HG02852 (cell line): ENCODE results near the gene TREH.

Experiments used
- ATAC-seq: cut with Tn5 transposase; IDR thresholded peaks from one replicate; pipeline ENCODE4 v1.9.1; 2021; ENCODE audit warnings: mild to moderate bottlenecking, moderate library complexity; ENCODE audit not compliant: unreplicated experiment

Gene TREH

DNA sequence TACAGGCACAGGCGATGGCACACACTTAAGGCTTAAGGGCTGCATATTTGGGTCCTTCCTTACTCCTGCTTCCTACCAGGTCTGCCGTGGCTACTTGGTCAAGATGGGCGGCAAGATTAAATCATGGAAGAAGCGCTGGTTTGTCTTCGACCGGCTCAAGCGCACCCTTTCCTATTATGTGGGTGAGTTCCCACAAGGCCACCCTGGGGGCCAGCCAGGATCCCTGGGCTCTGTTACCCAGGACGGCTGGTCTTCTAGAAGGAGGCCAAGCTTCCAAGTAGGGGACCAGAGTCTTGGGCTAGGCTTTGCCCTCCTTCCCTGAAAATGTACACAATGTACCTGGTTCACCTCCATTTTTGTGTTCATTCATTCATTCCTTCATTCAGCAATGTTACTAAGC is 29.1 kb downstream of the TREH start:
- no peak for ATAC-seq

GRCh38 chr11:118649941-118650340 is 29.5 kb downstream of the TREH start:
- no peak for ATAC-seq

- ATAC-seq: no peak
These were observed 31.2 kb downstream of the TREH start for GRCh38 chr11:118648291-118648690.

GRCh38 chr11:118646393-118646792 is 33.1 kb downstream of the TREH start:
- ATAC-seq: no peak

DNA sequence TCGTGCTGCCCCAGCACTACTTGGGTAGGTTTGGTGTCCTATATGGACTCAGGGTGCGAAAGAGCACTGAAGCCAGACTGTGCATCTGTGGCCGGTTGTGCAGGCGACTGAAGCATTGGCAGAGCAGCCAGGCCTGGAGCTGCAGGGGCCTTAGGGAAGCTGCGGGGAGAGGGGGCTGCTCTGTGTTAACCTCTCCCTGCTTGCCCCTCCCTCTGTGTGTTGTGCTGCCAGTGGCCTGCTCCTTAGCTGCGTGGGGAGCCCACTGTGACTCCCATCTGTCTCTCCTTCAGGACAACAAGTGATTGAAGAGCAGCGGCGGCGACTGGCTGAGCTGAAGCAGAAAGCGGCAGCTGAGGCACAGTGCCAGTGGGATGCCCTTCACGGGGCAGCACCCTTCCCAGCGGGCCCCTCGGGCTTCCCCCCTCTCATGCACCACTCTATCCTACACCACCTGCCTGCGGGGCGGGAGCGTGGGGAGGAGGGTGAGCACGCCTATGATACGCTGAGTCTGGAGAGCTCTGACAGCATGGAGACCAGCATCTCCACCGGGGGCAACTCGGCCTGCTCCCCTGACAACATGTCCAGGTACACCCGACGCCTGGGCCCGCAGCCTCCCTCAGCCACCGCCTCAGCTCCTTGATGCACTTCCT is 34.3 kb downstream of the TREH start:
- ATAC-seq: no peak

DNA sequence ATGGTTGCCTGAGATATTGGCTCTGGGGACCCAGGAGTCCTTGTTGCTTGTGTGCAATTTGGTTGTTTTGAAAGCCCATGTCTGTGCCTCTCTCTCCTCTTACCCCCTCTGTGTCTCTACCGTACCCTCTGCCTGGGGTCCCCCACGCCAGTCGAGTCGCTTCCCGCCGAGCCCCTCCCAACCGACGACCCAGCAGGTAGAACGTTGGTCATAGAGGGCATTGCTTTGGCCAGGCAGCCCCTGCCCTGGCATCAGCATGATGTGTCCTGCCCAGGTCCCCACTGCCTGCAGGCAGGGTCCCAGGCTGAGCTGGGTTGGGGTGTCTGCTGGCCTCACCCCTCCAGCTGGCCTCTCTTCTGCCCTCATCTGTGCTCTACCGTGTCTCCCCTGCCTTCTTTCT is 35.0 kb downstream of the TREH start:
- no peak for ATAC-seq

DNA sequence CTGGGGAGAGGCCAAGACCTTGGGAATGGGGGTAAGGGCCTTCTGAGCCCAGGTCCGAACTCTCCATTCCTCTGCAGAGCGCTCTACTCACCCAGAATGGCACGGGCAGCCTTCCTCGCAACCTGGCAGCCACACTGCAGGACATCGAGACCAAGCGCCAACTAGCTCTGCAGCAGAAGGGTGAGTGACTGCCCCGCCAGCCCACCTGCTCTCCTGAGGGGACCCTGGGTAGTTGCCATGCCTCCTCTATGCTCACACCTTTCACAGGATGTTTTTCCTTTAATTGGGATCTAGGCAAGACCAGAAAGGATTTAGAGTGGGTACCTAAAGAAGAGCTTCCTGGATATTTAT is 35.5 kb downstream of the TREH start:
- ATAC-seq: no peak

- ATAC-seq: no peak
These were observed 36.1 kb downstream of the TREH start for GRCh38 chr11:118643142-118643994.

DNA sequence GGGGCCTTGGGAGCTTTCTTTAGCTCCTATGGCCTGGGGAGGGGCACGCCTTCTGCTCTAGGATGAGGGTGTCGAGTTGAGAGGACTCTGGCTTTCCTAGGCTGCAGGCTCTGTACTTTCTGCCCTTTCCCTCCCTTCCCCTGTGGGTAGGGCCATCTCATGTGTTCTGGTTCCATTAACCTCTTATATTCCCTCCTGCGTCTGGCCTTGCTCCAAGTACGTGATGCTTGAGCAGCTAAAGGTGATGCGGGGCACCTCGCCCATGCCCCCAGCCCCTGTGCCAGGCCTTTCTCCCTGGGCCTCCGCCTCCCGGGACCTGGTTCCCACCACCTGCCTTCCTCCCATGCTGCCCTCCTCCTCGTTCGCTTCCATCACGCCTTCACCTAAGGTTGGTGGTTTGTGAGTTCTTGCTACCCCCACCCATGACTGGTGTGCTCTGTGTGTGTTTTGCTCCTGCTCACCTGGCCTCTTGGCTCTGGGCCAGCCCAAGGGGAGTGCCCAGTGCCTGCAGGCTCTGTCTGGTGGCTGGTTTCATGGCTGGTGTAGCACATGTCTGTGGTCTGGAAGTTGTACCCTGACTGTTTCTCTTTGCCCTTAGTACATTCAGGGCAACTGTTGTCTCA is 37.9 kb downstream of the TREH start:
- ATAC-seq: no peak

GRCh38 chr11:118640332-118641154 is 38.9 kb downstream of the TREH start:
- no peak for ATAC-seq

DNA sequence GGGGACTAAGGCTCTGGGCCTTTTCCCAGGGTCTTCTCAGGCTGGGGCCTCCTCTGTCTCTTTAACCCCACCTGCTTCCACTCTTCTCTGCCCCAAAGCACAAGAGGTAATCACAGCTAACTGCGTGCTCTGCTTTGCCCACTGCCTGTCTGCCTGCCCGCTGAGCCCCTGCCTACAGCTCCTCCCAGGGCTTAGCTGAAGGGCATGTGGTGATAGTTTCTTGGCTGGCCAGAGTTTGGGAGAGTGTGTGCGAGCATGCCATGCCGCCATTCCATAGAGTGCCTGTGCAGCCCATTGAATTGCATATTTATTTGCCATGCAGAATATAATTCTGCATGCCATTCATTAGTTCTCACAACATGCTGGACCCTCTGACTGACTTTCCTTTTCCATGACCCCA is 39.6 kb downstream of the TREH start:
- ATAC-seq: no peak

- no peak for ATAC-seq
These were observed 40.7 kb downstream of the TREH start for GRCh38 chr11:118638726-118639125.

GRCh38 chr11:118636569-118637290 is 42.7 kb downstream of the TREH start:
- ATAC-seq: no peak

- no peak for ATAC-seq
These were observed 43.8 kb downstream of the TREH start for GRCh38 chr11:118635642-118636041.

DNA sequence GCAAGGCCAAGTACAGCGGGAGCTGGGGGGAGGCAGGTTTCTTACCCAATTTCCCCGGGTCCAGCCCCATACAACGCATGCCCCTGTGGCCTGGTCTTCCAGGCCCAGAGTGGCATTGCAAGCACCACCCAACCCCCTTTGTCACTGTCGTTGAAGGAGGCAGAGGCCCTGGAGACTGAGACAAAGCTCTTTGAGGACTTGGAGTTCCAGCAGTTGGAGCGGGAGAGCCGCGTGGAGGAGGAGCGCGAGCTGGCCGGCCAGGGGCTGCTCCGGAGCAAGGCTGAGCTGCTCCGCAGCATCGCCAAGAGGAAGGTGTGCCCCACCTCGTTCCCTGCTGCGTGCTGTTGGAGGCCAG is 44.2 kb downstream of the TREH start:
- no peak for ATAC-seq

GRCh38 chr11:118634431-118635236 is 44.8 kb downstream of the TREH start:
- no peak for ATAC-seq

DNA sequence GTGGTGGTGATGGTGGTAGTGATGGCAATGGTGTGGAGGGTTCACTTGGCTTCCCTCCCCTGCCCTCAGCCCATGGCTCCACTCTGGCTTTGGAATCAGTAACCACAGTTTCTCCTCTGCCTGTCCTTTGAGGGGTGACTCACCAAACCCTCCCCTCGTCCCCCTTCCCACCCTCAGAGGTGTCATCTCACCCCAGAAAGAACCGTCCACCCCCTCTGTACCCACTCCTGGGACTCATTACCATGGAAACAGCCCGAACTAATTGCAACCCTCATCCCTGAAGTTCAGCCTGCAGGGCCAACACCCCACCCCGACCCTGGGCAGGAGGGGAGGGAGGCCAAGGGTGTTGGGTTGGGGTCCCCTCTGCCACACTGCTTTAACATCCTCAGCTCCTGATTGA is 45.5 kb downstream of the TREH start:
- no peak for ATAC-seq

- ATAC-seq: no peak
These were observed 46.1 kb downstream of the TREH start for GRCh38 chr11:118633319-118633690.

DNA sequence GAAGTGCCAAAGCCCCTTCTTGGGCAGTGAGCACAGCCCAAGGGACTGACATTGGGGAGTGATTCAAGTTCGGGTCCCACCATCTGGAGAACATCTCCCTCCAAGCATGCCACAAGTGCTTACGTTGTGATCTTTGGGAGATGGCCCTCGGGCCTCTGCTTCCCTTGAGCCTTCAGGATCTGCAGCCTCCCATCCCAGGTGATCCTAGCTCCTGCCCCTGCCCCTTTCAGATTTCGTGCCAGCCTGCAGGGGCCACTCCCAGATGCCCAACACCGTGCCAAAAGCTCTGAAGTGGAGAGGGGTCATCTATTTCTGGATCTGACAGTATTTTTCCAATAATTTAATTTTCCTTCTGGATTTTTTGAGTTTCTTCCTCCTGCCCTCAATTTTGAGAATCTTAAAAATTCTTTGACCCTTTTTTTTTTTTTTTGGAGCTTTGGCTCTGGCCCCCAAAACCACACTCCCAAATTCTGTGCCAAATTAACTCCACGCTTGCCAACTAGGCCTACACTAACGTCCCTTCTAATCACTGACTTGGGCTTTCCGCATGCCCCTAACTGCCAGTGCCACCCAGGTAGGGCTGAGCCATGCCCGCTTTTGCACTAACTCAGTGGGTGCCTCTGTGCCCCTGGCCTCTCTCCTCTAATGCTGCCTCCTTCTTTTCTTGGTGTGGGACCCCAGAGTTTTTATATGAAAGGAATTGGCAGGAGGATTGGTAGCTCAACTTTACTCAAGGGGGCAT is 46.7 kb downstream of the TREH start:
- no peak for ATAC-seq
